ENCODE data around the gene DCXR. TPM values are rescaled to one million over a fixed set of nuclear protein-coding genes. Genes with fewer than 3 reads are reported as not detected.
A peak's percentile ranks its signal among the peaks of the same experiment; 100 is the strongest.

The DCXR gene
- total RNA-seq, 2 experiments from 2014 or later: 132 to 147 TPM

- no TSS peak for BruUV-seq (replicated peaks)
- H3K36me3 ChIP-seq (ENCODE audit: insufficient read depth, low read length): peaks cover 11% of the 10 kb centered on the region; the same call in 1 of the 2 replicates
- intact Hi-C loops (cut with micrococcal nuclease; ENCODE audit: unreplicated experiment): loop anchor here (1.0 to 2.0 kb wide), 2 partner anchors 61 to 150 kb away; partner anchors contain the start of gene ARHGDIA
- H3K4me2 ChIP-seq (ENCODE audit: low read length): peak overlapping the region; percentile 87
- H3K4me1 ChIP-seq (ENCODE audit: insufficient read depth, low read length, poor library complexity, severe bottlenecking): peaks cover 30% of the 10 kb centered on the region
- H4K20me1 ChIP-seq (ENCODE audit: insufficient read depth, low read length): no peaks in the 10 kb centered on the region
- POLR2A ChIA-PET: interaction anchor here (0.9 to 1.1 kb wide), 2 partner anchors 17 to 20 kb away, joined by 3 read pairs; partner anchors contain the start of gene DCXR
- CTCF ChIA-PET (ENCODE audit: unreplicated experiment): interaction anchor here (0.6 to 3.8 kb wide), 7 partner anchors 17 to 161 kb away, joined by 3 to 19 read pairs (median 3); partner anchors contain the start of genes ASPSCR1 and DCXR
- no peak overlapping the region for H2AFZ ChIP-seq (ENCODE audit: low read length)
- peak overlapping the region; percentile 94 for H3K4me3 ChIP-seq (ENCODE audit: low read depth, low read length, poor library complexity, severe bottlenecking)
- H3K9me2 ChIP-seq (ENCODE audit: insufficient read depth, low read length): no peaks in the 10 kb centered on the region
- peaks cover 12% of the 10 kb centered on the region; the same call in 1 of the 2 replicates for H3K79me2 ChIP-seq (ENCODE audit: insufficient read depth, low read depth, low read length)
- H3K9me3 ChIP-seq (ENCODE audit: low read length): no peaks in the 10 kb centered on the region
- no peak overlapping the region for H3K27ac ChIP-seq (ENCODE audit: low read depth, low read length, poor library complexity, severe bottlenecking)
- no peak for TF ChIP-seq CTCF (conservative IDR thresholded peaks at IDR 0.05; ENCODE audit: low read length)
- DNase-seq (ENCODE audit: low spot score): no peak
Observed at GRCh38 chr17:82020572-82021106, 16.9 kb downstream of the DCXR start.

DNA sequence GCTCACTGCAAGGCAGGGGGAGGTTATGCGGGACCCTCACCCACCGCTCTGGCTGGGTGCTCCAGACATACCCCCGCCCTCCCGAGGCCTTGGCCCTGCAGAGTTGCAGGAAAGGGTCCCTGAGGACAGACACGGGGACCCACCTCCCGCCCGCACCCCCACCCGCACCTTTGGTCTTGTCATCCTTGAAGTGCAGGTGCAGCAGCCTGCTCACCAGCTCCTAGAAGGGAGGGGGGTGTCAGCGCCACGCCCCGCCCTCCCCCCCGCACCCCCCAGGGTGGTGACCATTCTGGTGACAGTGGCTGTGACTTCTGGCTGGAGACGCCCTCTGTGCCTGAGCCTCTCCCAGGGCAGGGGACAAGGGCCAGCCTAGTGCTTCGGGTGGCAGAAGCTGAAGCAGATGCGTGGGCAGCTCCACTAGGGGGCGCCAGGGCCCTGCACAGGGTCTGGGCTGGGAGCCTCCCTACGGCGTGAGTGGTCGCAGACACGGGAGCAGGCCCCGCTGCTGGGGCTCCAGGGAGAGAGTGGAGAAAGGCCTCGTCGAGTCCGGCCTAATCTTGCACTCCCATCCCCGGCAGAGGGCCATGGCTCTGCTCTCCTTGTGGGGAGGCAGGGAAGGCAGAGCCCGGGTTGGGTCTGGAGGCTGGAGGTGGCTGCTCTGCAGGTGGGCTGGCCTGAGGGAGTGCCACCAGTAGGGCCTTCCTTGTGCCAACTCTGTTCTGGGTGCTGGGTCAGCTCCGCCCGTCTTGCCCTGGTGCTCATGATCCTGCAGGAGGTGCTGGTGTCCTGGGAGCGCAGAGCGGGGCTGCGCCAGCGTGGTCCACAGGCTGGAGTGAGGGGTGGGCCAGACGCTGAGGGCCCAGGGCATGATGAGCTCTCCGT lies 17.6 kb downstream of the DCXR start:
- Histone ChIP-seq H3K79me2 (ENCODE audit: insufficient read depth, low read depth, low read length) (peaks cover 12% of the 10 kb centered on the region; the same call in 1 of the 2 replicates), H4K20me1 (ENCODE audit: insufficient read depth, low read length) (no peaks in the 10 kb centered on the region), H3K4me2 (ENCODE audit: low read length) (peak overlapping the region; percentile 87; the same call in 1 of the 2 replicates), H3K9me3 (ENCODE audit: low read length) (no peaks in the 10 kb centered on the region), H3K4me3 (ENCODE audit: low read depth, low read length, poor library complexity, severe bottlenecking) (no peak overlapping the region), H2AFZ (ENCODE audit: low read length) (no peak overlapping the region), H3K36me3 (ENCODE audit: insufficient read depth, low read length) (peaks cover 11% of the 10 kb centered on the region; the same call in 1 of the 2 replicates), H3K9me2 (ENCODE audit: insufficient read depth, low read length) (no peaks in the 10 kb centered on the region), H3K27ac (ENCODE audit: low read depth, low read length, poor library complexity, severe bottlenecking) (no peak overlapping the region), H3K4me1 (ENCODE audit: insufficient read depth, low read length, poor library complexity, severe bottlenecking) (peaks cover 30% of the 10 kb centered on the region)
- TF ChIP-seq EZH2phosphoT487 (IDR thresholded peaks at IDR 0.05; ENCODE audit: borderline replicate concordance, low read depth, low read length) (no peak), CTCF (conservative IDR thresholded peaks at IDR 0.05; ENCODE audit: low read length) (peak; percentile 97)
- no TSS peak for BruUV-seq (replicated peaks)
- peak; percentile 86 for DNase-seq (ENCODE audit: low spot score)
- ChIA-PET POLR2A (interaction anchor here (1.1 kb wide), 1 partner anchor 20 kb away, joined by 3 read pairs; no protein-coding TSS in a partner anchor), CTCF (ENCODE audit: unreplicated experiment) (interaction anchor here (0.6 to 3.8 kb wide), 5 partner anchors 18 to 160 kb away, joined by 3 to 19 read pairs (median 3); partner anchors contain the start of genes ASPSCR1 and DCXR)
- intact Hi-C loops (cut with micrococcal nuclease; ENCODE audit: unreplicated experiment): loop anchor here (2.0 kb wide), 1 partner anchor 149 kb away; the partner anchor contains the start of gene ARHGDIA

All from OCI-LY7 (cell line).